HuH-7.5 (cell line): ENCODE measurements around the gene ARHGDIB.

Experiments used
- DNase-seq: peaks from one replicate; pipeline ENCODE4 v3.0.0; 2011; ENCODE audit warnings: low spot score

ARHGDIB gene

GRCh38 chr12:14956024-14956891 is 5.1 kb downstream of the ARHGDIB start:
- DNase-seq, result no peak

DNA sequence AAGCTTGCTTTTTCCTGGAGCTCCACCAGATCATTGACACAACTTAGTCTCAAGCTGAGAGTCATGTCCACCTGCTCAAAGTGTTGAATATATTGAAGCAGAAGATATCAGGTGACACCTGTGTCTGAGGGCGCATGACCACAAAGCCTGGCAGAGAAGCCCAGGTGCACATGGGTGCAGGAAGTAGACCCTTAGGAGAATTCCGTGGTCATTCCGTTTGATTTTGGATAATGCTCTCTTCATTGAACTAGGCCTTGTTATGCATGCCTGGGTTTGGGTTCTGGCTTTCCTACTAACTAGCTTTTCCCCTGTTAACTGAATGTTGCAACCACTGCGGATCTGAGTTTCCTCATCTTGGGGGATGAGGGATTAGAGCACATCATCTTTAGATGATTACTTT is 7.1 kb downstream of the ARHGDIB start:
- no peak for DNase-seq

GRCh38 chr12:14953752-14954151 is 7.6 kb downstream of the ARHGDIB start:
- no peak for DNase-seq

DNA sequence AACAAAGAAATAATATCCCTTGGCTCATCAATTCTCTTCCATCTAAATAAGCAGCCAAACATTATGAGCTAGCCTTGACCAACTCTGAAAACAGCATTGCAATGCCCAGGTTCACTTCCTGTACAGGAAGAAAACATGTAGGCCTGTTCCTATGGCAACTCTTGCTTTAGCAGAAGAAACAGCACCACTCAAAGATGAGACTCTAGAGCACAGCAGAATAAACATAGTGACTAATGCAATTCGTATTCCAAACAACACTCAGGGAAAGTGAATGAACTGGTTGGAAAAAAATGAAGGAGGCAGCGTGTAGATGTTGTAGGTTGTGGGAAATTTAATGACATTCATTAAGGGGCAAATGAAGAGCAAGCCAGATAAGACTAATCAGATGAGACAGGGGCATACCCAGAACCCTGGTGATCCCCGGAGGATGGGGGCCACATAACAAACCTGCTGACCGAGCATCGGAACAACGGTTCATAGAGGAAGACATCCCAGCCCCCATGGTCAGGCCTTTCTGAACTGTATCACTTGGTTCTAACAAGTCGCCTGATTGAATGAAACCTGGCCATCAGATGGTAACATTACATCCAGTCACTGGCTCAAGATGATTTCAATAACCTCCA is 9.0 kb downstream of the ARHGDIB start:
- DNase-seq, result no peak

DNA sequence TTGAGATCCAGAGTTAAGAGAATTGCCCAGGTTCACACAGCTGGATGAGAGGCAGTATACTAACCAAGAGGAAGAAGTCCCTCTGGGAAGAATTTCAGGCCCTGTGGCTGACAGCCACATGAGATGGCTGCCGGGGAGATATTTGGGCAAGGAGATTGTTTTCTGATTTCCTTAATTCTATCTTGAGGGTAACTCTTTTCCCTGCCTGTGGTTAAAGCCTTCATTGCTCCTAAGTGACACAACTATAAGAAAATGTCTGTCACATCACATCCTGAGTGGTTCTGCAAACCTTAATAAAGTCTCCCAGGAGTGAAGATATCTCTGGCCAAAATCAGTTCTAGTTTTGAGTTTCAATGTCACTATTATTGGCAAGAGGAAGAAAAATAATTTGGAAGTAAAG is 9.6 kb downstream of the ARHGDIB start:
- DNase-seq, result no peak

DNA sequence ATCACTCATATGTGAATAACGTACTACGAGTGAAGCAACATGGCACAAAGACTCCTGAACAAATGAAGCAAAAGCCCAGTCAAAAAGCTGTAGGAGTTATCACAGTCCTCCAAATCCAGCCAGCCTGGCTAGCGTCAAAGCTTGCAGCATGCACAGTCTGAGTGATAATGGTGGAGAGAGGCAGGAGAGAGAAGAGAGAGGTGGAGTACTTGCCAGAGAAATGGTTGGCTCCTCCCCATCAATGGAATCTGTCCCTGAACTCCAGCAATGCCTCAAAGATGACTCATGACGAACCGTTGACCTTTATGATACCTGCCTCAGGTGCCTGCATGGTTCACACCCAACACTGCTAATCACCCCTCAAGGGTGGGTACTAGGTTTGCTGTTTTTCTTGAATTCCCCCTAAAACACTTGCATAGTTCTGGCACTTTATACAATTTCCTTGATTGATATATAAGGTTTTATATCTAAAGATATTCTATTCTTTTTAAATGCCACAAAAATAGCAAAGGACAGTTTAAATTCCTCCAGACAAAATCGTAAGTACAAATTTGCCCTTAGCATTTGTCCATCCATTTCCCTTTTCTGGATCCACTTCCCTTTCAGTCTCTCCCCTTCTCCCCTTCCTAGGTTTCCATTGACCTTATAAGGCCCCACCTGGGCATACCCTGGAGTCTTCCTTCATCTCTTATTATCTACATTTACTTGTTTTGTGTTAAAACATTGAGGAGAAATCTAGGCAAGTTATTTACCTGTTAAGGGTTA is 10.2 kb downstream of the ARHGDIB start:
- DNase-seq, result no peak

DNA sequence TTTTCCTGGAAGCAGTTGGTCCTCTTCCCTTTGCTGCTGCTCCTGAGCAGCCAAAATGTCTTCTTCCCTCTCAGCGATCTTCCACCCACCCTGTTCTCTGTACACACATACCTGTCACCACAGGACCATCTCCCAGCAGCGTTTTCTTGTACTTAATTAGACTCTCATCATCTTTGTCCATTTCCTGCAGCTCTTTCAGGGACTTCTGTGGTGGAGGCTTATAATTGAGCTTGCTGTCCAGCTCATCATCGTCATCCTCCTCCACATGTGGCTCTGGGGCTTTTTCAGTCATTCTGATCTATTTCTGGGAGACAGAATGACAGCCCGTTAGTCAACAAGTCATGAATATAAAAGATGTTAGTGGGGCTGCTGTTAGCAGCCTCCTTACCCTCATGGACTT is 11.0 kb downstream of the ARHGDIB start:
- no peak for DNase-seq

GRCh38 chr12:14949631-14950030 is 11.8 kb downstream of the ARHGDIB start:
- DNase-seq, result no peak

DNA sequence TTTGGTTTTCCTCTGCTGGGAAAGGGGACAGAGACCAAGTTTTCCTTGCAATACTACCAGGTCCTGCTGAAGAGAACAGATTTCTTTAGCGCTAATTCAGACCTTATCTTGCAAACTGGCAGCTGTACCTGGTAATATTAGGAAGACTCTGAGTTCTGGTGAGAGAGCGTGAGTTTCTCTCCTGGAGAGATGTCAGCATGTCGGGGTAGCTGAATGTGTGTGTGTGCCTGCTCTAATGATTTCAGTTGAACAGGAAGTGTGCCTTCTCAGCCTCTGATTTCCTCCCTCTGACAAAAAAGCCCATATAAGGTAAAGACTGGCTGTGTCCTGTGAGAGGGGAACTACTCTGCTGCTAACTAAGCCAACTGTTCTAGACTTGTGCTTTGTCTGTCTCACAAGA is 12.7 kb downstream of the ARHGDIB start:
- no peak for DNase-seq

GRCh38 chr12:14946861-14947260 is 14.5 kb downstream of the ARHGDIB start:
- no peak for DNase-seq

DNA sequence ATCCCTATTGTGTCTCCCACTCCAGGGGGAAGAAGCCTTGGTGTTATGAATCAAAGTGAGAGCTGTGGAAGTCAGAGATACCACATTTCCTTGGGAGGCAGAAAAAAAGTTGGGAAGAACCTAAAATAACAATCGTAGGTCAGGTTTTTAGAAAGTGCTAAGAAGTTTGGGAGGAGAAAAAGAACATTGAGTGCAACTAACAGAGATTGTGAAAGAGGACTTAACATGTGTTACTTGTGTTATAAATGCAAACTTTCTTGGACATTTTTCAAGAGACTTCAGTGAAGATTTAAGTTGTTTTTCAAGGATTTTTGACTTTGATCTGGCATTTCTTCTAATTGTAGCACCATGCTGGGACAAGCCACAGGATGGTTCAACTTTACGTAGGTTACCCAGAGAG is 15.2 kb downstream of the ARHGDIB start:
- no peak for DNase-seq

- no peak for DNase-seq
Observed at GRCh38 chr12:14942196-14942931, 19.0 kb downstream of the ARHGDIB start.

- no peak for DNase-seq
Observed at GRCh38 chr12:14941369-14941768, 20.0 kb downstream of the ARHGDIB start.

- no peak for DNase-seq
Observed at GRCh38 chr12:14938301-14938700, 23.1 kb downstream of the ARHGDIB start, which contains the start of gene ERP27. Gene ERP27 (minus strand): TSS chr12:14938537. CDS start chr12:14938508, 29 bp downstream.

GRCh38 chr12:14937689-14938088 is 23.7 kb downstream of the ARHGDIB start:
- no peak for DNase-seq

DNA sequence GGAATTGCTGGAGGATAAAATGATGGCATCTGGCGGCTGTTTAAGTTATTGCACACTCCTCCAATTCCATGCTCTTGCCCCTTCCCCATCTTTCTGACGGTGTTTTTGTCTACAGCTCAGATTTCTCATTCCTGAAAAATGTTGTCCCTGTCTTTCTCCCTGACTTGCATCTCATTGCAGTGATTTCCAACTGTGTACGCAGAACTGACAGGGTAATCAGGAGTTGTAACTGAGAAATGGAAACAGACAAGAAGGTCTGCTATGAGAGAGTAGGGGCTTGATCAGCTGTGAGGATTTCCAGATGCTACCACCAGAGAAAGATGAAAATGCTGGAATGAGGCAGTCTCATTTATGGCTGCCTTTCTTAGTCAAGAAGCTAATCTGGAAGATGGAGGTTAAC is 24.4 kb downstream of the ARHGDIB start:
- no peak for DNase-seq

DNA sequence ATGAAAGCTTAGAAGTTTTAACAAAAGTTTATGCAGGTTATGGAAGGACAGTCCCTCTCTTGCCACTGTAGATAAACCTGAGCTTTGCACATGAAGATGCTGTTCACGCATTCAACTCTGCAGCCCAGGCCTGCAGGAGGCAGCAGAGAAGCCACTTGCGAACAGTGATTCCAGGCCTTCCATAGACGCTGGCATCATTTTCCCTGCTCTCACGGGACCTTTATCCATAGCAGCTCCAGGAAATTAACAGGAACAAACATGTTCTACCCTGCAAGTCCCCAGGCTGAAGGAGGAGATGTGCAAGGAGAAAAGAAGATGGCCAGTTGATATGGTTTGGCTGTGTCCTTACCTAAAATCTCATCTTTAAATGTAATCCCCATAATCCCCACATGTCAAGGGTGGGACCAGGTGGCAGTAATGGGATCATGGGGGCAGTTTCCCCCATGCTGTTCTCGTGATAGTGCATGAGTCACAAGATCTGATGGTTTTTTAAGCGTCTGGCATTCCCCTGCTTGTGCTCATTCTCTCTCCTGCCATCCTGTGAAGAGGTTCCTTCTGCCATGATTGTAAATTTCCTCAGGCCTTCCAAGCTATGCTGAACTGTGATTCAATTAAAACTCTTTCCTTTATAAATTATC is 25.1 kb downstream of the ARHGDIB start:
- DNase-seq, result no peak

- DNase-seq, result no peak
Observed at GRCh38 chr12:14935031-14935430, 26.4 kb downstream of the ARHGDIB start.

- no peak for DNase-seq
Observed at GRCh38 chr12:14934511-14934910, 26.9 kb downstream of the ARHGDIB start.

DNA sequence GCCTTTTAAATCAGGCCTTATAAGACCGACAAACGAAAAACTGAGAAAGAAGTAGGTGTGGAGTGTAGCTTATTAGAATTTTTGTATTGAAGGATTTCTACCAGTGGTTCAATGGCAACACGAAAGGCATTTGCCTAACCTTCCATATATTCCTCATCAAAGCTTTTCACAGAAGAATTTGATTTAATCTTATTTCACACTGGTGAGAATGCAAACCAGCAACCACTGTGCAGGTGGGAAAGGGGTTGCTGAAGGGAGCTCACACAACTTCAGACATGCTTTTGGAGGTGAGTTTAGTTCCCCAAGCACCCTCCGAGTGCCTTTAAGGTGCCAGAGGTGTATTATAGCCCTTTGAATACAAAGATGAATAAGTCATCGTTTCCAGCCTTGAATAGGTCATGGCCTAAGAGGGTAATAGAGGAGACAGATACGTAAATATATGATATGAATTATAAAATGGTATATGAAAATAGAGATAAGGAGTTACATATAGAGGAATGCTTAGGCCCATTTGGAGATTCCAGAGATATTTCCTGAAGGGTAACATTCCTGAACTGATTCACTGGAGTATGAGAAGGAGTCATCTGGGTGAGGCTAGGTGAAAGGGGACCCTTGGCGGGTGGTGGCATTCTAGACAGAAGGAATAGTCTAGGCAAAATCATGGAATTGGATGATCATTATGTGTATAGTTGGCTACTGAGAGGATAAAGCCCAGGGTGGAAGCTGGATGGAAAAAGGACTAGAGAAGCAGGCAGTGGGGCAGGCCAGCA is 29.4 kb downstream of the ARHGDIB start:
- DNase-seq, result no peak

DNA sequence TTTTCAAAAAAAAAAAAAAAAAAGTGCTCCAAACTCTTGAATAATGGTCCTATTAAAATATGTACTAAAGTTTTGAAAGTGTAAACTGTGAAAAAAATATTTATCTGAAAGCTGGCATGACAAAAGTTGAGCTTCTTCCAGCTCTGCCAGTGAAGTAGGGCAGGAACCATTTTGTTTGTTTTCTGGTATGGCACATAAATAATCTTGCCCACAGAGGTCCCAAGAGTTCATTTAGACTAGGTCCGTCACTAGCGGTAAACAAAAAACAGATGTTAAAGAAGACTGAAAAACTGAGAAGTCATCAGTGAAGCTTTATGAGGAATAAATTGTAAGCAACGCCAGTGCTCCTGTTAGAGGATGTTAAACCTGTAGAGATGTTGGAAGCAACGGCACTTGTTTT is 30.0 kb downstream of the ARHGDIB start:
- DNase-seq, result no peak
